ENCODE measurements around the gene AHI1.

Gene AHI1

GRCh38 chr6:135451617-135452190, 45.8 kb downstream of the AHI1 start:
- DNase-seq: no peak

- no peak for DNase-seq
Measured at GRCh38 chr6:135449246-135449645, 48.3 kb downstream of the AHI1 start.

GRCh38 chr6:135440087-135440792, 57.3 kb downstream of the AHI1 start:
- no peak for DNase-seq

GRCh38 chr6:135439549-135439948, 58.0 kb downstream of the AHI1 start:
- DNase-seq: no peak

- DNase-seq: no peak
Measured at GRCh38 chr6:135438907-135439535, 58.5 kb downstream of the AHI1 start.

- no peak for DNase-seq
Measured at GRCh38 chr6:135434991-135435390, 62.5 kb downstream of the AHI1 start.

- DNase-seq: no peak
Measured at GRCh38 chr6:135434095-135434494, 63.4 kb downstream of the AHI1 start.

- DNase-seq: no peak
Measured at GRCh38 chr6:135428078-135428477, 69.5 kb downstream of the AHI1 start.

GRCh38 chr6:135426833-135427232, 70.7 kb downstream of the AHI1 start:
- DNase-seq: no peak

GRCh38 chr6:135424385-135424784, 73.2 kb downstream of the AHI1 start:
- DNase-seq: no peak

GRCh38 chr6:135423649-135424128, 73.9 kb downstream of the AHI1 start:
- no peak for DNase-seq

GRCh38 chr6:135419162-135419561, 78.4 kb downstream of the AHI1 start:
- DNase-seq: no peak

GRCh38 chr6:135418040-135418760, 79.3 kb downstream of the AHI1 start:
- DNase-seq: no peak

- no peak for DNase-seq
Measured at GRCh38 chr6:135412761-135413160, 84.8 kb downstream of the AHI1 start.

GRCh38 chr6:135411849-135412248, 85.7 kb downstream of the AHI1 start:
- DNase-seq: no peak

- DNase-seq: no peak
Measured at GRCh38 chr6:135411339-135411738, 86.2 kb downstream of the AHI1 start.

- DNase-seq: no peak
Measured at GRCh38 chr6:135410856-135411255, 86.7 kb downstream of the AHI1 start.

- no peak for DNase-seq
Measured at GRCh38 chr6:135403584-135403983, 94.0 kb downstream of the AHI1 start.

- DNase-seq: no peak
Measured at GRCh38 chr6:135402311-135402710, 95.2 kb downstream of the AHI1 start.

GRCh38 chr6:135397172-135397952, 100.2 kb downstream of the AHI1 start:
- no peak for DNase-seq

- no peak for DNase-seq
Measured at GRCh38 chr6:135395136-135395535, 102.4 kb downstream of the AHI1 start.

- DNase-seq: no peak
Measured at GRCh38 chr6:135393289-135393688, 104.3 kb downstream of the AHI1 start.
